ENCODE measurements around the gene GPR141. TPM values are rescaled to one million over a fixed set of nuclear protein-coding genes. Genes with fewer than 3 reads are reported as not detected.

GPR141 gene
- total and polyA plus RNA-seq, 7 donors: 0.82 to 1.2 (median 1.2) TPM; not detected in 4

DNA sequence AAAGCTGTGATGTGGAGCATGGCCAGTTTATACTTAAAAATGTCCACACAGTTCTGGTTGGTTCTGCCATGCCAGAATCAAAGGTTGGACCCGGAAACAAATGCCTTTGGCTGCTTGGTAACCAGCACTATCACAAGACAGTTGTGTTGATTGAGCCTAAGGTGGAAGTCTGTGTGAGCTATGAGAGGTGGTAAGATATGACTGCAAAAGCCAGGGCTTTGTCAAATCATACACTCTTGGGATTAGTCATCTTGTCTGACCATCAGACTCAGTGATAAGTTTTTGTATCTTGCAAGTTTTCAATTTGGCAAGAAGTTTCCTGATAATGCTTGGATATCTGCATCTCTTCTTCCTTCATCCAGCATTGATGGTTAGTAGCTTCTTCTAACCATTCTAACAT is 35.5 kb downstream of the GPR141 start:
- H3K27me3 ChIP-seq: no peaks in the 10 kb centered on the region
- TF ChIP-seq POLR2A (IDR thresholded peaks at IDR 0.05) (no peak), POLR2AphosphoS5 (IDR thresholded peaks at IDR 0.05) (no peak), EP300 (IDR thresholded peaks at IDR 0.05) (no peak)
- TF ChIP-seq, protein P1, sequence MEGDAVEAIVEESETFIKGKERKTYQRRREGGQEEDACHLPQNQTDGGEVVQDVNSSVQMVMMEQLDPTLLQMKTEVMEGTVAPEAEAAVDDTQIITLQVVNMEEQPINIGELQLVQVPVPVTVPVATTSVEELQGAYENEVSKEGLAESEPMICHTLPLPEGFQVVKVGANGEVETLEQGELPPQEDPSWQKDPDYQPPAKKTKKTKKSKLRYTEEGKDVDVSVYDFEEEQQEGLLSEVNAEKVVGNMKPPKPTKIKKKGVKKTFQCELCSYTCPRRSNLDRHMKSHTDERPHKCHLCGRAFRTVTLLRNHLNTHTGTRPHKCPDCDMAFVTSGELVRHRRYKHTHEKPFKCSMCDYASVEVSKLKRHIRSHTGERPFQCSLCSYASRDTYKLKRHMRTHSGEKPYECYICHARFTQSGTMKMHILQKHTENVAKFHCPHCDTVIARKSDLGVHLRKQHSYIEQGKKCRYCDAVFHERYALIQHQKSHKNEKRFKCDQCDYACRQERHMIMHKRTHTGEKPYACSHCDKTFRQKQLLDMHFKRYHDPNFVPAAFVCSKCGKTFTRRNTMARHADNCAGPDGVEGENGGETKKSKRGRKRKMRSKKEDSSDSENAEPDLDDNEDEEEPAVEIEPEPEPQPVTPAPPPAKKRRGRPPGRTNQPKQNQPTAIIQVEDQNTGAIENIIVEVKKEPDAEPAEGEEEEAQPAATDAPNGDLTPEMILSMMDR (IDR thresholded peaks at IDR 0.05): no peak
- no peak for DNase-seq
- H3K4me3 ChIP-seq: no peak overlapping the region
- no peaks in the 10 kb centered on the region for H3K9me3 ChIP-seq
- no peak overlapping the region for H3K27ac ChIP-seq
- intact Hi-C loops (cut with DNase I): no loop called here
- no peaks in the 10 kb centered on the region for H3K36me3 ChIP-seq
- 81 to 84% methylated on average over 1 of the region's 1 CpG for WGBS, 2 donors
- no peaks in the 10 kb centered on the region for H3K4me1 ChIP-seq

GRCh38 chr7:37724732-37725131 is 41.2 kb downstream of the GPR141 start:
- Histone ChIP-seq H3K4me3 (no peak overlapping the region), H3K4me1 (no peaks in the 10 kb centered on the region), H3K36me3 (no peaks in the 10 kb centered on the region), H3K9me3 (no peaks in the 10 kb centered on the region), H3K27ac (no peak overlapping the region), H3K27me3 (no peaks in the 10 kb centered on the region)
- 69 to 79% methylated on average over 4 of the region's 4 CpGs for WGBS, 2 donors
- TF ChIP-seq, protein P1 (IDR thresholded peaks at IDR 0.05): no peak
- no peak for TF ChIP-seq EP300 (IDR thresholded peaks at IDR 0.05)
- no peak for TF ChIP-seq POLR2AphosphoS5 (IDR thresholded peaks at IDR 0.05)
- TF ChIP-seq POLR2A (IDR thresholded peaks at IDR 0.05): no peak
- intact Hi-C loops (cut with DNase I): no loop called here
- no peak for DNase-seq

DNA sequence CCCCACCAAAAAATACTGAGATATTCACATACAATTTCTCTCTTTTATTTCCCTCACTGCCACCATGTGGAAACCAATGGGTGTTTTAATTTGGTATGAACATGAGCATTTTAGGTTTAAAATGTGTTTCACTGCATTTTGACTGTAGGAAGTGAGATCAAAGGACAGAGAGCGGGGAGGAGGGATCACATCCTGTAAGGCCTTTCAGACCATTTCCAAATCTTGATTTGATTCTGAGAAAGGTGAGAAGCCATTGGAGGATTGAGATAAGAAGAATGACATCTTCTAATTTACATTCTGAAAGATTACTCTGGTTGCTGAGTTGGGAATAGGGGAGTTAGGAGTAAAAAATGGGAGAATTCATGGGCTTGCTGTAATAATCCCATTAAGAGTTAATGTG is 42.5 kb downstream of the GPR141 start:
- no peak for DNase-seq
- 85% methylated on average over 1 of the region's 1 CpG for WGBS, 2 donors
- Histone ChIP-seq H3K9me3 (no peaks in the 10 kb centered on the region), H3K27me3 (no peaks in the 10 kb centered on the region), H3K36me3 (no peaks in the 10 kb centered on the region), H3K4me3 (no peak overlapping the region), H3K4me1 (peaks cover 0 to 5% (median 0%) of the 10 kb centered on the region in 4 donors), H3K27ac (no peak overlapping the region)
- intact Hi-C loops (cut with DNase I): no loop called here
- TF ChIP-seq EP300 (IDR thresholded peaks at IDR 0.05): no peak
- TF ChIP-seq POLR2A (IDR thresholded peaks at IDR 0.05): no peak
- TF ChIP-seq, protein P1 (IDR thresholded peaks at IDR 0.05): no peak
- no peak for TF ChIP-seq POLR2AphosphoS5 (IDR thresholded peaks at IDR 0.05)

DNA sequence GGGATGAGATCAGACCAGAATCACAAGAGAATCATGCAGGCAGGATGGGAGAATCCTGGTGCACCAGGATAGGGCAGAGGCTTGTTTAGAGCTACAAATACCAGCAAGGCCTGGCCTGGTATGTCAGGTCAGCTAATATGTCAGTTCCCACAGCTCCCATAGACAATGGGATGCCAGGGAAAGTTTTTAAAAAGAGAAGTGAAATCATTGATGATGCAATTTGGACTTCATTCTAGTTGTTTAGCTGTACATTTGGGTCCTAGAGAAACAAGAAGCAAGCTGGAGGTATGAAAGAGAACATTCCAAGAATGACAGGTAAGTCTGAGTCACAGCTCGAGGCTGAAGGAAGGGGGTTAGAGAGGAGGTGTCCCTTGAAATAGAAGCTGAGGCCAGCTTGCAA is 45.2 kb downstream of the GPR141 start:
- Histone ChIP-seq H3K36me3 (no peaks in the 10 kb centered on the region), H3K4me3 (no peak overlapping the region), H3K9me3 (no peaks in the 10 kb centered on the region), H3K27me3 (no peaks in the 10 kb centered on the region), H3K27ac (peak overlapping the region in 1 of 4 donors; percentile 41), H3K4me1 (peaks cover 0 to 5% (median 2%) of the 10 kb centered on the region in 4 donors)
- no peak for DNase-seq
- TF ChIP-seq EP300 (IDR thresholded peaks at IDR 0.05) (no peak), POLR2A (IDR thresholded peaks at IDR 0.05) (no peak), POLR2AphosphoS5 (IDR thresholded peaks at IDR 0.05) (no peak)
- TF ChIP-seq, protein P1 (IDR thresholded peaks at IDR 0.05): no peak
- 18 to 38% methylated on average over 1 of the region's 1 CpG for WGBS, 2 donors
- intact Hi-C loops (cut with DNase I): no loop called here

DNA sequence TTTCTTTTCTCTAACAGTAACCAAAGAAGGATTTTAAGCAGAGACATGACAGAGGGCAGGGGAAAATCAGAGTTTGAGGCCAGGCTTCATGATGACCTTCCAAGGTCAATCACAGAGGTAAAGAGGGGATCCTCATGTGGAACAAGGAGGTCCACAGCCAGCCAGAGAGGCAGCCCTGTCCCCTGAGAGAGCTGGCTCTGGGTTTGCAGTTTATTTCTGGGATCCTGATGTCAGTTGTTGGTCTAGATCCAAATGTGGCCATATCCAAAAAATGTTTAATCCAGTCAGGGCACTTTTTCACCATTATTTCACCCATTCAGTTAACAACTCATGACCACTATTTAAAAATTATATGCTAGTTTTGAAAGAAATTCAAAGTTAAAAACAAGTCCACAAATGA is 45.6 kb downstream of the GPR141 start:
- peak overlapping the region in 1 of 4 donors; percentile 41 for H3K27ac ChIP-seq
- DNase-seq: no peak
- no peak overlapping the region for H3K4me3 ChIP-seq

More for the DNA sequence above, 45.6 kb downstream of the GPR141 start:
- intact Hi-C loops (cut with DNase I): no loop called here
- Histone ChIP-seq H3K4me1 (peaks cover 0 to 5% (median 2%) of the 10 kb centered on the region in 4 donors), H3K27me3 (no peaks in the 10 kb centered on the region), H3K9me3 (no peaks in the 10 kb centered on the region), H3K36me3 (no peaks in the 10 kb centered on the region)
- TF ChIP-seq EP300 (IDR thresholded peaks at IDR 0.05): no peak
- TF ChIP-seq POLR2AphosphoS5 (IDR thresholded peaks at IDR 0.05): no peak
- no peak for TF ChIP-seq POLR2A (IDR thresholded peaks at IDR 0.05)
- TF ChIP-seq, protein P1 (IDR thresholded peaks at IDR 0.05): no peak

Data from sigmoid colon (tissue), 7 donors.